Lower lobe of right lung (tissue), 2 donors: ENCODE results near the gene TREH. TPM values are rescaled to one million over a fixed set of nuclear protein-coding genes. Genes with fewer than 3 reads are reported as not detected.
"Not testable (repeated sequence)": the region's sequence is repeated elsewhere in the genome, so short reads cannot be mapped to it uniquely, and the experiment has no call there.

Source experiments
- ATAC-seq, 2 donors: fragments of 200-7000 bp; cut with Tn5 transposase; one replicate each; pipeline ENCODE4 v1.9.1; 2020 to 2022; ENCODE audit warnings: mild to moderate bottlenecking in 2 of 2, moderate library complexity in 2 of 2
- DNase-seq: peaks from one replicate; pipeline ENCODE4 v3.0.0-alpha.2; 2020
- H3K27ac ChIP-seq: fragments of 200-600 bp; one replicate; pipeline ENCODE4 v1.8.0; 2022
- H3K27me3 ChIP-seq: fragments of 200-600 bp; one replicate; pipeline ENCODE4 v1.8.0; 2022; ENCODE audit warnings: low read depth
- H3K36me3 ChIP-seq: fragments of 200-600 bp; one replicate; pipeline ENCODE4 v1.8.0; 2022; ENCODE audit warnings: mild to moderate bottlenecking
- H3K4me1 ChIP-seq: fragments of 200-600 bp; one replicate; pipeline ENCODE4 v1.8.0; 2022
- H3K4me3 ChIP-seq: fragments of 200-600 bp; one replicate; pipeline ENCODE4 v1.8.0; 2022; ENCODE audit warnings: mild to moderate bottlenecking
- H3K9me3 ChIP-seq: fragments of 200-600 bp; one replicate; pipeline ENCODE4 v1.8.0; 2022
- CTCF ChIP-seq: fragments of 200-600 bp; IDR thresholded peaks from one replicate; pipeline ENCODE4 v1.8.0; 2022; ENCODE audit warnings: antibody characterized with exemption, mild to moderate bottlenecking
- intact Hi-C: fragments of 100-400 bp; cut with DNase I; formaldehyde crosslinking; loops from one replicate; pipeline ENCODE4 v1.11.0; 2022
- total RNA-seq: library from RNA; stranded (reverse); fragmentation: NEBNext Ultra II Directional; extraction: Animal tissue kit (Norgen Biotek cat#: 25700); gene quantifications from one replicate; pipeline ENCODE4 v1.2.1, GENCODE V29; 2021
- donor health status: DM: no; HTN: yes; CAD: no; lungs with severe emphysema.

The TREH gene
- total RNA-seq, 1 donor from 2014 or later: 0.30 TPM

GRCh38 chr11:118682372-118682771, 2.9 kb upstream of the TREH start:
- no peak overlapping the region for H3K27ac ChIP-seq
- no peaks in the 10 kb centered on the region for H3K9me3 ChIP-seq
- H3K4me1 ChIP-seq: no peaks in the 10 kb centered on the region
- ATAC-seq (no peak), DNase-seq (no peak)
- no peaks in the 10 kb centered on the region for H3K27me3 ChIP-seq
- no peaks in the 10 kb centered on the region for H3K36me3 ChIP-seq
- TF ChIP-seq CTCF: no peak
- intact Hi-C loops: no loop called here
- H3K4me3 ChIP-seq: no peak overlapping the region

- H3K4me3 ChIP-seq, H3K36me3 ChIP-seq, H3K27me3 ChIP-seq, H3K9me3 ChIP-seq, H3K4me1 ChIP-seq, DNase-seq, H3K27ac ChIP-seq, intact Hi-C loops: not testable (repeated sequence)
- ATAC-seq: peak; percentile 67 to 77
These were observed 542 bp downstream of the TREH start for GRCh38 chr11:118678908-118679307.

GRCh38 chr11:118677977-118678376, 1.5 kb downstream of the TREH start:
- H3K4me3 ChIP-seq: no peak overlapping the region
- H3K9me3 ChIP-seq: no peaks in the 10 kb centered on the region
- DNase-seq (no peak), ATAC-seq (no peak)
- intact Hi-C loops: no loop called here
- no peaks in the 10 kb centered on the region for H3K36me3 ChIP-seq
- no peak for TF ChIP-seq CTCF
- no peak overlapping the region for H3K27ac ChIP-seq
- H3K4me1 ChIP-seq: no peaks in the 10 kb centered on the region
- H3K27me3 ChIP-seq: no peaks in the 10 kb centered on the region

- H3K4me3 ChIP-seq: no peak overlapping the region
- no peaks in the 10 kb centered on the region for H3K4me1 ChIP-seq
- H3K27me3 ChIP-seq: no peaks in the 10 kb centered on the region
- DNase-seq (no peak), ATAC-seq (no peak)
- H3K9me3 ChIP-seq: no peaks in the 10 kb centered on the region
- TF ChIP-seq CTCF: no peak
- intact Hi-C loops: no loop called here
- no peaks in the 10 kb centered on the region for H3K36me3 ChIP-seq
- H3K27ac ChIP-seq: no peak overlapping the region
These were observed 5.4 kb downstream of the TREH start for GRCh38 chr11:118674082-118674435.

GRCh38 chr11:118673361-118674081, 5.9 kb downstream of the TREH start:
- H3K4me3 ChIP-seq: no peak overlapping the region
- no peak for ATAC-seq
- intact Hi-C loops: no loop called here
- no peaks in the 10 kb centered on the region for H3K27me3 ChIP-seq
- H3K36me3 ChIP-seq: no peaks in the 10 kb centered on the region
- no peaks in the 10 kb centered on the region for H3K4me1 ChIP-seq
- no peak for DNase-seq
- no peaks in the 10 kb centered on the region for H3K9me3 ChIP-seq
- TF ChIP-seq CTCF: no peak
- no peak overlapping the region for H3K27ac ChIP-seq

- intact Hi-C loops: no loop called here
- DNase-seq: no peak
- TF ChIP-seq CTCF: no peak
- no peaks in the 10 kb centered on the region for H3K4me1 ChIP-seq
- H3K4me3 ChIP-seq: no peak overlapping the region
- ATAC-seq: no peak
- H3K27ac ChIP-seq: no peak overlapping the region
- H3K36me3 ChIP-seq: no peaks in the 10 kb centered on the region
- H3K9me3 ChIP-seq: no peaks in the 10 kb centered on the region
- no peaks in the 10 kb centered on the region for H3K27me3 ChIP-seq
These were observed 6.6 kb downstream of the TREH start for GRCh38 chr11:118672846-118673245.
